Peyer's patch (tissue), 4 donors: ENCODE measurements around the gene OR8G1.

Experiments used
- POLR2A ChIP-seq, 2 donors: fragments of 450-650 bp; IDR thresholded peaks; one replicate each; pipeline ENCODE4 v1.5.1; 2017; ENCODE audit warnings: antibody characterized with exemption in 2 of 2, mild to moderate bottlenecking in 2 of 2, moderate library complexity in 2 of 2
- TF ChIP-seq, protein P1 (sequence below), 6 experiments: fragments of 450-650 bp in 4 of 6; fragments of 200-600 bp in 2 of 6; sonication (generic) in 1 of 6; IDR thresholded peaks; one replicate each; pipeline ENCODE4 v1.5.1; 2017 to 2019; ENCODE audit warnings: antibody characterized with exemption in 6 of 6, mild to moderate bottlenecking in 3 of 6, moderate library complexity in 1 of 6

DNA sequence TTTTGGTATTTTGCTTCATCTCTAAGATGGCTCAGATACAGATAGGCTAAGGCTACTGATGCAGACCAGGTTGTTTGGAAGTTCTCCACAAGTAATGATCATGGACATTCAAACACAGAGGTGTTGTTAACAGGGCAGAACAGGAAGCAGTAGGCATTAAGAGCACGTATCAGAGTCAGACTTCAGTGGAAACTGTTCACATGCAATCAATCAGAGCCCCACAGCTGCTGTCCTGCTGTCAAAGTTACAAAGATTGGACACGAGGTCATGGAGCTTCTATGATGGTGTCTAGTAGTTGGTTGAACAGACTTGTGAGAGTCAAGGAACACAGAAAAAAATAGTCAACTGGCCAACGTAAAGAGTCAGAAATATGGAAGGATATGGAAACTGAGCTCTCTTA lies 37.9 kb upstream of the OR8G1 start:
- no peak for TF ChIP-seq POLR2A (IDR thresholded peaks at IDR 0.05)
- TF ChIP-seq, protein P1, sequence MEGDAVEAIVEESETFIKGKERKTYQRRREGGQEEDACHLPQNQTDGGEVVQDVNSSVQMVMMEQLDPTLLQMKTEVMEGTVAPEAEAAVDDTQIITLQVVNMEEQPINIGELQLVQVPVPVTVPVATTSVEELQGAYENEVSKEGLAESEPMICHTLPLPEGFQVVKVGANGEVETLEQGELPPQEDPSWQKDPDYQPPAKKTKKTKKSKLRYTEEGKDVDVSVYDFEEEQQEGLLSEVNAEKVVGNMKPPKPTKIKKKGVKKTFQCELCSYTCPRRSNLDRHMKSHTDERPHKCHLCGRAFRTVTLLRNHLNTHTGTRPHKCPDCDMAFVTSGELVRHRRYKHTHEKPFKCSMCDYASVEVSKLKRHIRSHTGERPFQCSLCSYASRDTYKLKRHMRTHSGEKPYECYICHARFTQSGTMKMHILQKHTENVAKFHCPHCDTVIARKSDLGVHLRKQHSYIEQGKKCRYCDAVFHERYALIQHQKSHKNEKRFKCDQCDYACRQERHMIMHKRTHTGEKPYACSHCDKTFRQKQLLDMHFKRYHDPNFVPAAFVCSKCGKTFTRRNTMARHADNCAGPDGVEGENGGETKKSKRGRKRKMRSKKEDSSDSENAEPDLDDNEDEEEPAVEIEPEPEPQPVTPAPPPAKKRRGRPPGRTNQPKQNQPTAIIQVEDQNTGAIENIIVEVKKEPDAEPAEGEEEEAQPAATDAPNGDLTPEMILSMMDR (IDR thresholded peaks at IDR 0.05) = no peak
